ENCODE data around the gene CTSO.
"Not testable (repeated sequence)": the region's sequence is repeated elsewhere in the genome, so short reads cannot be mapped to it uniquely, and the experiment has no call there.

CTSO gene

DNA sequence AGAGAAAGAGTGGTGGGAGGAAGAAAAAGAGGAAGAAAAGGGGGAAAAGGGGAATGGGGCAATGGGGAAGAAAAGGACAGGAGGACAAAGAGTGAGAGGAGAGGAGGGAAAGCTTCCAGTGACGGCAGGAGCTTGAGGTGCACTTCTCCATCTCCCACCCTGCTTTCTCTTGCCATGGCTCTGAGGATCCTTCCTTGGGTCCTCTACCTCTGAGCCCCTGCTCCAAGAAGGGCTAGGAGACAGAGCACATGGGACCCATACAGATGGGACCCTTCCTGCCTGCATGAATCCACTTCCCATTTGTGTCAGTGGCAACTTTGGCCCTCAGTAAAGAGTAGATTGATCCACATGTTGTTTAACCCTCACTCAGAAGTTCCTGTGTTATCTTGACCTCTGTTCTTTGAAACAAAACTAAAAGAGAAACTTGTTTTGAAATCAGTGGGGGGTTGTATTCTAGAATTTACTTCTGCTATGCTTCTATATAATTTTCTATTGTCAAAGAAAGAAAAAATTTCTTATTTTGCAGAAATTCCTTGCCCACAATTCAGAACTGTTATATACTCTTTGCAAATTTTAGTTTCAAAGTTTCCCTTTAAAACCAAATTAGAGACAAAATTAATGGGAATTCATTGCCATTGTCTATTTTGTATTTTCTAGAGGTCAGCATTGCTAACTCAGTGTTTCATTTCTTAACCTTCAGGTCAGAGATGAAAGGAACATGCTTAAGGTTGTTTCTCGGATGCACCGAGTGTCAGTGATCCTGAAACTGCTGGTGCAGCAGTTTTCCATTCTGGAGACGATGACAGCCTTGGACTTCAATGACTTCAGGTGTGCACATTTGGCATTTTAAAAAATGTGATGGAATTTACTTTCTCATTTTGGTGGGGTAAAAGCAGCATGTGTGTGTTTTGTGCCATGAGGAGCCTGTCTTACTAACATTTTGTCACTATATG lies 45.2 kb downstream of the CTSO start:
- Mint-ChIP-seq H3K4me1 (ENCODE audit: low read depth) (peaks cover 7% of the 10 kb centered on the region), H3K4me3 (no peak overlapping the region), H3K9me3 (no peaks in the 10 kb centered on the region), H3K36me3 (ENCODE audit: low read depth) (no peaks in the 10 kb centered on the region), H3K27ac (no peak overlapping the region), H3K27me3 (no peaks in the 10 kb centered on the region)
- intact Hi-C loops (cut with micrococcal nuclease): no loop called here

- H3K27me3 Mint-ChIP-seq: no peaks in the 10 kb centered on the region
- no peaks in the 10 kb centered on the region for H3K36me3 Mint-ChIP-seq (ENCODE audit: low read depth)
- H3K4me3 Mint-ChIP-seq: no peak overlapping the region
- H3K9me3 Mint-ChIP-seq: no peaks in the 10 kb centered on the region
- H3K4me1 Mint-ChIP-seq (ENCODE audit: low read depth): peaks cover 7% of the 10 kb centered on the region
- intact Hi-C loops (cut with micrococcal nuclease): no loop called here
- no peak overlapping the region for H3K27ac Mint-ChIP-seq
Observed at GRCh38 chr4:155907556-155907955, 46.1 kb downstream of the CTSO start.

- Mint-ChIP-seq H3K27me3 (no peaks in the 10 kb centered on the region), H3K4me1 (ENCODE audit: low read depth) (peaks cover 7% of the 10 kb centered on the region), H3K4me3 (no peak overlapping the region), H3K36me3 (ENCODE audit: low read depth) (no peaks in the 10 kb centered on the region), H3K9me3 (no peaks in the 10 kb centered on the region), H3K27ac (no peak overlapping the region)
- intact Hi-C loops (cut with micrococcal nuclease): no loop called here
Observed at GRCh38 chr4:155906554-155907247, 47.0 kb downstream of the CTSO start.

DNA sequence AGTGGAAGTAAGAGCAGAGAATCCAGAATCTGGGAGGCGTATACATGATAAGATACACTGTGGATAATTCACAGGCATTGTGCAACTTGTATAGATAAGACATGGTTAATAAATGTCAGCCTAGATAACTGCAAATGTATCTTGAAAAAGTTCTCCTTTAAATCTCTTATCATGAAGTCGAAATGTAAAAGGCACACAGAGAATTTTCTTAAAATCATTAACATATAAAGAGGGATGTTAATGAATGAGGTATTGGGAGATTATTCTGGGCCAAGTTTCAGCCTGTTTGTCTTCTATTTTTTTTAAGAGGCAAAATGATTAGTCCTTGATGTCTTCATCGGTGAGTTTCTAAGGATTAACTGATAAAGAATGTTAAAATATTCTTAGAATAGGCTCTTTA lies 49.3 kb downstream of the CTSO start:
- Mint-ChIP-seq H3K4me3 (no peak overlapping the region), H3K9me3 (no peaks in the 10 kb centered on the region), H3K27me3 (no peaks in the 10 kb centered on the region), H3K4me1 (ENCODE audit: low read depth) (peaks cover 7% of the 10 kb centered on the region), H3K36me3 (ENCODE audit: low read depth) (no peaks in the 10 kb centered on the region), H3K27ac (no peak overlapping the region)
- intact Hi-C loops (cut with micrococcal nuclease): no loop called here

GRCh38 chr4:155903453-155903852 lies 50.2 kb downstream of the CTSO start, which contains the start of gene TDO2:
TSS of gene TDO2 (plus strand) at chr4:155903696. CDS start at chr4:155903759, 63 bp downstream.
- H3K4me1 Mint-ChIP-seq (ENCODE audit: low read depth): peaks cover 7% of the 10 kb centered on the region
- intact Hi-C loops (cut with micrococcal nuclease): no loop called here
- no peak within 1 kb of the TSS for H3K27ac Mint-ChIP-seq
- no peaks in the 10 kb centered on the region for H3K36me3 Mint-ChIP-seq (ENCODE audit: low read depth)
- H3K9me3 Mint-ChIP-seq: peaks cover 4% of the 10 kb centered on the region
- no peaks in the 10 kb centered on the region for H3K27me3 Mint-ChIP-seq
- no peak within 1 kb of the TSS for H3K4me3 Mint-ChIP-seq

DNA sequence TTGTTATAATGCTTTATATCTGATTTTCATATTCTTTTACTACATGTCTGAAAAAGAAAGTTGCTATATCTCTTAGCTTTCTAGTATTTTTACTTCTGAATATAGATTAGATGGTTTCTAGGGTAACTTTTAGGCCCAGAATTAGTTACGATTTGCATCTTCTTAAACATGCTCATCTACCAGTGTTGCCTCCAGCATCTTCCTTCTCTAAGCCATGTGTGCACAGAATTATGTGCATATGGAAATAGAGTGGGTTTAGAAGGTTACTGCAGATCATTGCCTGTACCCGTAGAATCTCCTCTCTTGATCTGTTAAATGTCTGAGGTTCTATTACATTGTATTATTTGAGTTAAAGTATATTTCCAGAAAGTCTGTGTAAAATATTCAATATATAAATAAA lies 52.7 kb downstream of the CTSO start:
- Mint-ChIP-seq H3K36me3 (ENCODE audit: low read depth) (no peaks in the 10 kb centered on the region), H3K4me1 (ENCODE audit: low read depth) (no peaks in the 10 kb centered on the region), H3K9me3 (peaks cover 13% of the 10 kb centered on the region), H3K27ac (no peak overlapping the region), H3K27me3 (no peaks in the 10 kb centered on the region), H3K4me3 (no peak overlapping the region)
- intact Hi-C loops (cut with micrococcal nuclease): no loop called here

DNA sequence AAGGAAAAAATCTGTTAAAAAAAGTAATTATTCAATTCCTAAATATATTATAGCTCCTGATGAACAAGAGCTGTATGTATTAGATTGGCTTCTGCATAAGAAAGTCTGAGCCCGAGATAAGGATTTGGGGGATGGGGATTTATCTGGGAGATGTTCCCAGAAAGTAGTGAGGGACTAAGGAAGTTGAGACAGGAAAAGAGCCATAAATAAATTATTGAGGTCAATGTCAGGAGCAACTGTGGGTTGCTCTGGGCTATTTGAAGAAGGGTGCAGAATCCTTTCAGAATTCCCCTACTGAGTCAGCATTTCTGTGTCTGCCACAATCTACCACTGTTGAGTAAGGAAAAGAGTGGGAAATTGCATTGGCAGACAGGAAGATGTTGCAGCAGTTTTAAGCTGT lies 53.3 kb downstream of the CTSO start:
- Mint-ChIP-seq H3K9me3 (peaks cover 13% of the 10 kb centered on the region), H3K4me3 (no peak overlapping the region)
- intact Hi-C loops (cut with micrococcal nuclease): no loop called here

DNA sequence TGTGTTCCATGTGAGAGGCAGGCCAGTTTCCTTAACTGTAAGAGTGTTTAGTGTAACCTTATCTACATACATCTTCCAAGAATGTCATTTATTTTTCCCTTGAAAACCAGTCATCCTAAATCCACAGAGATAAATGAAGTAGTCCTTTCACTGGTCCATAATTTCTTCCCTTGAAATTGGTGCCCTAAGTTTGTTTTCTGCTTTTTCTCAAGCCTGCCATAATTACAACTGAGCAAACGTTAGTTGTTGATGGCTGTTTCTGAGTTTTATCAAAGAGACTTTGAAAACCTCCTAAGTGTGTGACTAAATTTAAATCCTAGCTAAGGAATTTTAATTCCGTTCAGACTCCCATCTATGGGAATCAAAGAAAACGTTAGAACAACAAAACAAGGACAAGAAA lies 53.8 kb downstream of the CTSO start:
- Mint-ChIP-seq H3K9me3 (peaks cover 13% of the 10 kb centered on the region), H3K4me3 (no peak overlapping the region), H3K36me3 (ENCODE audit: low read depth) (no peaks in the 10 kb centered on the region), H3K4me1 (ENCODE audit: low read depth) (no peaks in the 10 kb centered on the region), H3K27ac (no peak overlapping the region), H3K27me3 (no peaks in the 10 kb centered on the region)
- intact Hi-C loops (cut with micrococcal nuclease): no loop called here

More for the DNA sequence above, 53.3 kb downstream of the CTSO start:
- H3K4me1 Mint-ChIP-seq (ENCODE audit: low read depth): no peaks in the 10 kb centered on the region
- H3K27me3 Mint-ChIP-seq: no peaks in the 10 kb centered on the region
- no peaks in the 10 kb centered on the region for H3K36me3 Mint-ChIP-seq (ENCODE audit: low read depth)
- H3K27ac Mint-ChIP-seq: no peak overlapping the region

DNA sequence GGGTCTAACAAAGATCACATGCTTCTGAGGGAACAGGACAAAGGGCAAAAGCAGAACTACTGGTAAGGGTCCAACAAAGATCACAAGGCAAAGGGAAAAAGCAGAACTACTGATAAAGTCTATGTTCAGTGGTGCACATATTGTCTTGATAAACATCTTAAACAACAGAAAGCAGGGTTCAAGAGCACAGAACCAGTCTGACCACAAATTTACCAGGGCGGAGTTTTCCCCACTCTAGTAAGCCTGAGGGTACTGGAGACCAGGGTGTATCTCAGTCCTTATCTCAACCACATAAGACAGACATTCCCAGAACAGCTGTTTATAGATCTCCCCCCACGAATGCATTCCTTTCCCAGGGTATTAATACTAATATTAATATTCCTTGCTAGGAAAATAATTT lies 55.3 kb downstream of the CTSO start:
- intact Hi-C loops (cut with micrococcal nuclease); H3K4me1 Mint-ChIP-seq (ENCODE audit: low read depth); H3K27ac Mint-ChIP-seq; H3K4me3 Mint-ChIP-seq; H3K27me3 Mint-ChIP-seq; H3K36me3 Mint-ChIP-seq (ENCODE audit: low read depth): not testable (repeated sequence)
- H3K9me3 Mint-ChIP-seq: peaks cover 13% of the 10 kb centered on the region

GRCh38 chr4:155891058-155891457 lies 62.6 kb downstream of the CTSO start:
- no peak overlapping the region for H3K4me3 Mint-ChIP-seq
- H3K27me3 Mint-ChIP-seq: no peaks in the 10 kb centered on the region
- no peaks in the 10 kb centered on the region for H3K36me3 Mint-ChIP-seq (ENCODE audit: low read depth)
- intact Hi-C loops (cut with micrococcal nuclease): no loop called here
- no peaks in the 10 kb centered on the region for H3K4me1 Mint-ChIP-seq (ENCODE audit: low read depth)
- no peak overlapping the region for H3K27ac Mint-ChIP-seq
- peaks cover 27% of the 10 kb centered on the region for H3K9me3 Mint-ChIP-seq

DNA sequence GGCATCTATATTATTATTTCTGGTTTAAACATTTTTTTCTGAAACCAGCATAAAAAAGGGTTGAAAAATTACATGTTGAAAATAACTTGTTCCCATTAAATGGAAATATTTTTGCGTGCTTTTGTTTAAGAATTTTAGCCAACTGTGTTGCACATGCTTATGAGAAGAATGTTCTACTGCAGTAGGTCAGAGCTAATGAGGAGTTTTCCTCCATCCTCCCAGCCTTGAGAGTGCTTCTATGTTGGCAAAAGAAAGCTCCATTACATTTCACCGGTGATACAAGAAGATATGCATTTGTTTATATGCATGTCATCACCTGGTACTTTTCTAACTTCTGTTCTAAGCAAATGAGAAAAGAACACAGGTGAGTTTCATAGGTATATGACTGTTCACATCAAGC lies 63.7 kb downstream of the CTSO start:
- Mint-ChIP-seq H3K4me3 (no peak overlapping the region), H3K36me3 (ENCODE audit: low read depth) (no peaks in the 10 kb centered on the region), H3K4me1 (ENCODE audit: low read depth) (no peaks in the 10 kb centered on the region), H3K27me3 (no peaks in the 10 kb centered on the region), H3K9me3 (peaks cover 27% of the 10 kb centered on the region), H3K27ac (no peak overlapping the region)
- intact Hi-C loops (cut with micrococcal nuclease): no loop called here

GRCh38 chr4:155889031-155889793 lies 64.5 kb downstream of the CTSO start:
- no peaks in the 10 kb centered on the region for H3K36me3 Mint-ChIP-seq (ENCODE audit: low read depth)
- H3K4me1 Mint-ChIP-seq (ENCODE audit: low read depth): no peaks in the 10 kb centered on the region
- intact Hi-C loops (cut with micrococcal nuclease): no loop called here
- H3K27ac Mint-ChIP-seq: no peak overlapping the region
- H3K4me3 Mint-ChIP-seq: no peak overlapping the region
- H3K9me3 Mint-ChIP-seq: peaks cover 27% of the 10 kb centered on the region
- no peaks in the 10 kb centered on the region for H3K27me3 Mint-ChIP-seq

GRCh38 chr4:155887847-155888570 lies 65.7 kb downstream of the CTSO start:
- Mint-ChIP-seq H3K27ac (no peak overlapping the region), H3K36me3 (ENCODE audit: low read depth) (no peaks in the 10 kb centered on the region), H3K4me3 (no peak overlapping the region), H3K4me1 (ENCODE audit: low read depth) (no peaks in the 10 kb centered on the region), H3K9me3 (peaks cover 27% of the 10 kb centered on the region), H3K27me3 (no peaks in the 10 kb centered on the region)
- intact Hi-C loops (cut with micrococcal nuclease): no loop called here
